ENCODE measurements around the gene RPRD1B.

RPRD1B gene

DNA sequence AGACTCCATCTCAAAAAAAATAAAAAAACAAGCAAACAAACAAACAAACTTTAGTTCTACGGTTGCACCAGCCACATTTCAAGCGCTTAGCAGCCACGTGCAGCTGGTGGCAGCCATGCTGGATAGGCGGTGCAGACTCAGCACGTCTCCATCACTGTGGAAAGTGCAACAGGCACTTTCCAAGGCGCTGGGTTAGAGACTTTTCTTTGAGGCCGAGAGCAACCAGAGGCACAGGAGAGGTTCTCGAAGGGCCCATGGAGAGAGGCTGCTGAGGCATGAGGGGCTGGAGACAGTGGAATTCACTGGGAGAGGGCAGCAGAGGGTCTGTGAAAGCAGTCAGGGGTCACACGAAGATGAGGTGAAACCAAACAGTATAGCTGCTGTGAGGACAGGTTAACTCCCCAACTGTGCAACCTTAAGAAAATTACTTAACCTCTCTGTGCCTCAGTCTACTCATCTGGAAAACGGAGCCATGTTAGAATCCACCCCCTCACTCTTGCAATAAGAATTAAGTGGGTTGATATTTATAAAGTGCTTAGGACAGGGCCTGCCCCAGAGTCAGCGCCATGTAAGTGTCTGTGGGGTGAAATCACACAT is 104.0 kb downstream of the RPRD1B start:
- DNase-seq = no peak

DNA sequence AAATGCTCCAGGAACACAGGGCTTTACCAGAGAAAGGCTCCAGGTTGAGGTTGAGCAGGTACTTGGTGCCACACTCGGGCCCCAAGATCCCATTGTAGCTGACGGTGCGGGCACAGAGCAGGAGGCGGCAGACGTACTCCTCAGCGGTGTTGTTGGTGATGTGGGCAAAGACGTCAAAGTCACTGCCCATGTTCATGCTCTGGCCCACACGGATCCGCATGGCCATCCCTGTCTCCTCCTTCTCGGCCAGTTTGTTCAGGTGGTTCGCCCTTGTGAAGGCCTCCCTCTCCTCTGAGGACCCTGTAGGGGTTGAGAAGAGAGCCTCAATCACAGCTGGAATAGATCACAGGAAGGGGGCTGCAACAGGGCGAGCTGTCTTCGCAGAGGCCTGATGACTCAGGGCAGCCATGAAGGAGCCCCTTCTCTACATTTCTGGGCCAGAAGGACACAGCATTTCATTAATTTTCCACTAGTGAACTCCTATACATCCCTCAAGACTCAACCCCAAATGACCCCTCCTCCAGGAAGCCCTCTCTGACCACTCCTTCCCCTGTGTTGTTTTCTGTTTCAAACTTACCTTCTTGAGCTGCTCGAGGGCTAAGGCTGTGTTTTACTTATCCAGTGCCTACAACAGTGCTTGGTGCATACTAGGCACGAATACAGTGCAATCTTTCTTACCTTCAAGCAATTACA is 104.7 kb downstream of the RPRD1B start:
- no peak for DNase-seq

DNA sequence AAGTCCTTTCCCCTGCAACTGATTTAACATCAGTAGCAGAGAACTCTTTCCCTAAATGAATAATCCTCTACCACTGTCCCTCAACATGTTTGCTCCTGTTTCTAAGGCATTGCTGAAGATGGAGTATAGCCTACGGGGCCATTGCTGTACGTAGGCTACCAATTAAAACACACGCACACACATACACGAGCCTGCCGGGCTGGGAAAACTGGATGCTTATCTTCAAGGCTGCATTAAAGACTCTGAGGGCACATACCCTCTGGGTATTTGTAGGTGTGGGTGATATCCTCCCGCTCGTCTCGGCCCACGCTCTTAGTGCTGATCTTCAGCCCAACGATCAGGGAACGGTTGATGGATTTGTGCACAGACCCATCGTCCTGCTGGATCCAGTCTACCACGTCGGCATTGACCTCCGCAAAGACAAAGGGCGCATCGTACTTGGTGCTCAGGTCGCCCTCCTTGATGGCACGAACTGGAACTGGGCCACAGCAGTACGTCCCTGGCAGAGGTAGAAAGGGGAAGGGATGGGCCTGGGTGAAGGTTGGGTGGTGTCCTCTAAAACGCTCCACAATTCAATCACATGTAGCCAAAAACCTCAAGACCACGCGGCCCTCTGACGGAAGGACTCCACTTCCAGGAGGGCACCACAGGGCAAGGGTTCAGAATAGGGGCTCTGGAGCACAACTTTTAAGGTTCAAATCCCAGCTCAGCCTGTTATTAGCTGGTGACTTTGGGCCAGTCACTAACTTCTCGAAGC is 105.8 kb downstream of the RPRD1B start:
- no peak for DNase-seq

DNA sequence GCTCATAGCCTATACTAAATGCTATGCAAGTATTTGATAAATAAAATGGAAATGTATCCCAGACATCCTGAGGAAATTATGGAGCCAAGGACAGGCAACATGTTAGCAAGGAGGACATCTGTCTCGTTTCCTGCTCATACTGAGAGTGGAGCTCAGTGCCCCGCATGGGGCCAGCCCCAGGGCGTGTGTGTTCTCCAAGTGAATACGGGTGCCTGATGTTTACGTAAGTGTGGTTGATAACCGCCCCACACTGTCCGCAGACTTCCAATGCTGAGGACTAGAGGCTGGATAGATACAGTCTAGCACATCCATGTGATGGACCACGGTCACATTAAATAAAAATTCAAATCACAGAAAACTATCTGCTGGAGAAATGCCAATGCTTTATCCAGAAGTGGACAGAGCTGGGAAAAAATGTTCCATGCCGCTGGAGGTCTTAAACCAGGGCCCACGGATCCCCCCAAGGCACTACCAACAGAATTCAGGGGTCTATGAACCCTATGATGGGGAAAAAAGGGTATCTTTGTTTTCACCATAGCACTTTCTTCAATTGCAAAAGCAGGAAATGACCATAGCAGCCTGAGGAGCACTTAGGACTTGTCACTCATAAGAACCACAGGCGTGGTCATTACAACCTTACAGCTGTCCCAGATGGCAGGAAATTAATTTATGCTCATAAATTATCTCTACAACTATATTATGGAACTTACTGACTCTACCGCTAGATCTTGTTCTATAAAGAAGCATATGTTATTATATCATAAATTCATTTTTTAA is 106.6 kb downstream of the RPRD1B start:
- DNase-seq = no peak

DNA sequence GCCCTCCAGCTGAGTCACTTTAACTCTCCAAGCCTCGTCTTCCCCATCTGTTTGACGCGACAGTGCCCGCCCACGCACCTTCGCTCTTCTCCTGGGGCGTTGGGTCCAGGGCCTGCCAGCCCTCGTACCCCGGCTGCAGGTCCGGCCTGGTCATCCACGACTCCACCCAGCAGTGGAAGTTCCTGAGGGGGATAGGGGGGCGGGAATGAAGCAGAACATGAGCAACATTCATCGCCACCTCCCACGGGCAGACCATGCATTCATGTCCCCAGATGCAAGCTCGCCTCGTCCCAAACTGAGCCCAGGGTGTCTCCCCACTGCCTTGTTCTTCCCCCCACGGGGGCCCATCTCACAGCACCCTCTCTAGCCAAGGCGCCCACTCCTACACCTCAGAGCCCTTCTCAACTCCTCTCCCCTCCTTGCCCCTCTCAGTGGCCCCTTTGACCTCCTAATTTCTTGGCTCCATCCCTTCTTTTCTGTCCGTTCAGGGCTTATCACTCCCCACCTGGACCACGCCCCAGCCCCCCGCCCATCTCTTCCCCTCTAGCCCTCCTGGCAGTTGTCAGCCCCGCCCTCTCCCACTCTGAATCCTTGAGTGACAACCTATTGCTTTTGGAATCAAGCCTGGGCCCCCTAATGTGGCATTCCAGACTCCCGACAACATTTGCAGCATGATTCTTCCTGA is 107.8 kb downstream of the RPRD1B start:
- no peak for DNase-seq
